ENCODE measurements around the gene NPC1L1. TPM values are rescaled to one million over a fixed set of nuclear protein-coding genes. Genes with fewer than 3 reads are reported as not detected.

Gene NPC1L1
- total RNA-seq, 1 experiment from 2014 or later, result 0.15 TPM

GRCh38 chr7:44482502-44483485 is 58.3 kb downstream of the NPC1L1 start:
- H3K9me2 ChIP-seq (ENCODE audit: insufficient read depth), result no peaks in the 10 kb centered on the region
- peaks cover 86% of the 10 kb centered on the region for H3K79me2 ChIP-seq (ENCODE audit: insufficient read depth, low read length)
- intact Hi-C loops (cut with micrococcal nuclease), result no loop called here
- H3K4me1 ChIP-seq (ENCODE audit: control insufficient read depth in 1 of 2, insufficient read depth in 2 of 2, low read length in 2 of 2), result peaks cover 0 to 2% of the 10 kb centered on the region in 2 experiments; a peak in 1 of 4 replicates
- ChIA-PET RAD21 (ENCODE audit: low non-redundant PET in 1 of 2, low total read pairs in 2 of 2, uncharacterized antibody in 2 of 2, unreplicated experiment in 2 of 2) (no interaction called here), CTCF (no interaction called here), POLR2A (no interaction called here)
- ATAC-seq (no peak), DNase-seq (ENCODE audit: low read depth, low spot score) (no peak)
- H3K9ac ChIP-seq (ENCODE audit: low read length), result no peak overlapping the region
- H2AFZ ChIP-seq (ENCODE audit: low read depth, low read length, poor library complexity, severe bottlenecking), result no peak overlapping the region
- H3K4me2 ChIP-seq (ENCODE audit: low read length), result no peak overlapping the region
- no peak overlapping the region for H3K4me3 ChIP-seq (replicated peaks in 1 of 2; ENCODE audit: low read depth in 1 of 2, low read length in 2 of 2)
- BruUV-seq (replicated peaks), result no TSS peak
- no peaks in the 10 kb centered on the region for H3K9me3 ChIP-seq (ENCODE audit: control insufficient read depth in 1 of 2, insufficient read depth in 1 of 2, low read depth in 1 of 2, low read length in 2 of 2)
- peaks cover 41 to 60% of the 10 kb centered on the region in 2 experiments for H3K36me3 ChIP-seq (ENCODE audit: control insufficient read depth in 1 of 2, insufficient read depth in 2 of 2, low read length in 2 of 2)
- H4K20me1 ChIP-seq (ENCODE audit: insufficient read depth), result no peaks in the 10 kb centered on the region
- TF ChIP-seq, protein P1, sequence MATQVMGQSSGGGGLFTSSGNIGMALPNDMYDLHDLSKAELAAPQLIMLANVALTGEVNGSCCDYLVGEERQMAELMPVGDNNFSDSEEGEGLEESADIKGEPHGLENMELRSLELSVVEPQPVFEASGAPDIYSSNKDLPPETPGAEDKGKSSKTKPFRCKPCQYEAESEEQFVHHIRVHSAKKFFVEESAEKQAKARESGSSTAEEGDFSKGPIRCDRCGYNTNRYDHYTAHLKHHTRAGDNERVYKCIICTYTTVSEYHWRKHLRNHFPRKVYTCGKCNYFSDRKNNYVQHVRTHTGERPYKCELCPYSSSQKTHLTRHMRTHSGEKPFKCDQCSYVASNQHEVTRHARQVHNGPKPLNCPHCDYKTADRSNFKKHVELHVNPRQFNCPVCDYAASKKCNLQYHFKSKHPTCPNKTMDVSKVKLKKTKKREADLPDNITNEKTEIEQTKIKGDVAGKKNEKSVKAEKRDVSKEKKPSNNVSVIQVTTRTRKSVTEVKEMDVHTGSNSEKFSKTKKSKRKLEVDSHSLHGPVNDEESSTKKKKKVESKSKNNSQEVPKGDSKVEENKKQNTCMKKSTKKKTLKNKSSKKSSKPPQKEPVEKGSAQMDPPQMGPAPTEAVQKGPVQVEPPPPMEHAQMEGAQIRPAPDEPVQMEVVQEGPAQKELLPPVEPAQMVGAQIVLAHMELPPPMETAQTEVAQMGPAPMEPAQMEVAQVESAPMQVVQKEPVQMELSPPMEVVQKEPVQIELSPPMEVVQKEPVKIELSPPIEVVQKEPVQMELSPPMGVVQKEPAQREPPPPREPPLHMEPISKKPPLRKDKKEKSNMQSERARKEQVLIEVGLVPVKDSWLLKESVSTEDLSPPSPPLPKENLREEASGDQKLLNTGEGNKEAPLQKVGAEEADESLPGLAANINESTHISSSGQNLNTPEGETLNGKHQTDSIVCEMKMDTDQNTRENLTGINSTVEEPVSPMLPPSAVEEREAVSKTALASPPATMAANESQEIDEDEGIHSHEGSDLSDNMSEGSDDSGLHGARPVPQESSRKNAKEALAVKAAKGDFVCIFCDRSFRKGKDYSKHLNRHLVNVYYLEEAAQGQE (IDR thresholded peaks at IDR 0.05; ENCODE audit: low read depth), result no peak
- TF ChIP-seq CBX3 (IDR thresholded peaks at IDR 0.05; ENCODE audit: low read depth) (no peak), SRF (IDR thresholded peaks at IDR 0.05; ENCODE audit: low read depth) (no peak), YY1 (IDR thresholded peaks at IDR 0.05; ENCODE audit: extremely low read depth, insufficient replicate concordance, low read depth, low read length) (no peak), ELF1 (IDR thresholded peaks at IDR 0.05; ENCODE audit: borderline replicate concordance, low read depth) (no peak)
- TF ChIP-seq, protein P2, sequence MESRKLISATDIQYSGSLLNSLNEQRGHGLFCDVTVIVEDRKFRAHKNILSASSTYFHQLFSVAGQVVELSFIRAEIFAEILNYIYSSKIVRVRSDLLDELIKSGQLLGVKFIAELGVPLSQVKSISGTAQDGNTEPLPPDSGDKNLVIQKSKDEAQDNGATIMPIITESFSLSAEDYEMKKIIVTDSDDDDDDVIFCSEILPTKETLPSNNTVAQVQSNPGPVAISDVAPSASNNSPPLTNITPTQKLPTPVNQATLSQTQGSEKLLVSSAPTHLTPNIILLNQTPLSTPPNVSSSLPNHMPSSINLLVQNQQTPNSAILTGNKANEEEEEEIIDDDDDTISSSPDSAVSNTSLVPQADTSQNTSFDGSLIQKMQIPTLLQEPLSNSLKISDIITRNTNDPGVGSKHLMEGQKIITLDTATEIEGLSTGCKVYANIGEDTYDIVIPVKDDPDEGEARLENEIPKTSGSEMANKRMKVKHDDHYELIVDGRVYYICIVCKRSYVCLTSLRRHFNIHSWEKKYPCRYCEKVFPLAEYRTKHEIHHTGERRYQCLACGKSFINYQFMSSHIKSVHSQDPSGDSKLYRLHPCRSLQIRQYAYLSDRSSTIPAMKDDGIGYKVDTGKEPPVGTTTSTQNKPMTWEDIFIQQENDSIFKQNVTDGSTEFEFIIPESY (IDR thresholded peaks at IDR 0.05; ENCODE audit: extremely low read depth, insufficient replicate concordance, low read length), result no peak
- no peak overlapping the region for H3K27ac ChIP-seq (ENCODE audit: low read depth, low read length)
- no peaks in the 10 kb centered on the region for H3K27me3 ChIP-seq (ENCODE audit: insufficient read depth, low read length)

Measured in HCT116 (cell line).